Dermis blood vessel endothelial cell (primary cell): Measurements from ENCODE around the gene CALCOCO2. TPM values are rescaled to one million over a fixed set of nuclear protein-coding genes. Genes with fewer than 3 reads are reported as not detected.

ENCODE experiments used
- DNase-seq: peaks from one replicate; pipeline ENCODE4 v3.0.0; 2010
- total RNA-seq: library from RNA; depleted of rRNA; stranded (reverse); fragments of >200 nt; gene quantifications from 2 replicates; pipeline ENCODE4 v1.2.3, GENCODE V29; 2014

CALCOCO2 gene
- total RNA-seq, 1 donor from 2014 or later, result 50.2 TPM

GRCh38 chr17:48873696-48874443, 43.0 kb downstream of the CALCOCO2 start:
- no peak for DNase-seq

GRCh38 chr17:48878920-48879898, 48.4 kb downstream of the CALCOCO2 start:
- DNase-seq, result peak; percentile 86

GRCh38 chr17:48882272-48882671, 51.4 kb downstream of the CALCOCO2 start:
- DNase-seq, result no peak

DNA sequence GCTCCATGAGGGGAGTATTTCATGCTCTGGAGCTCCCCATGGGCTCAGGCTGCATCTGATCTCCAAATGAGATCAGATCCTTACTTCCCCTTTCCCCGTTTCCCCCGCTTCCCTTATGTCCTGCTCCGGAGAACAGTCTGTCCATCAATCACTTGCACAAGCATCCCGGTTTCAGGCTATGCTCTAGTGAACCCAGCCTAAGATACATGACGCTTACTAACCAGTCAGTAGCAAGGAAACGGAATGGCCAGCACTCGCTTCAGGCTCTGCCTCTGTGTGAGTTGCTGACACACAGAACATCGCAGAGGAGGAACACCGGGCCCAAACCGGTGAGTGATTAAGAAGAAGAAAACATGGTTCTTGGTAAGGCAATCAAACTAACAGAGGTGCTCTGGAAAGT, 52.3 kb downstream of the CALCOCO2 start:
- DNase-seq, result no peak

GRCh38 chr17:48890086-48890485, 59.3 kb downstream of the CALCOCO2 start:
- DNase-seq, result no peak

DNA sequence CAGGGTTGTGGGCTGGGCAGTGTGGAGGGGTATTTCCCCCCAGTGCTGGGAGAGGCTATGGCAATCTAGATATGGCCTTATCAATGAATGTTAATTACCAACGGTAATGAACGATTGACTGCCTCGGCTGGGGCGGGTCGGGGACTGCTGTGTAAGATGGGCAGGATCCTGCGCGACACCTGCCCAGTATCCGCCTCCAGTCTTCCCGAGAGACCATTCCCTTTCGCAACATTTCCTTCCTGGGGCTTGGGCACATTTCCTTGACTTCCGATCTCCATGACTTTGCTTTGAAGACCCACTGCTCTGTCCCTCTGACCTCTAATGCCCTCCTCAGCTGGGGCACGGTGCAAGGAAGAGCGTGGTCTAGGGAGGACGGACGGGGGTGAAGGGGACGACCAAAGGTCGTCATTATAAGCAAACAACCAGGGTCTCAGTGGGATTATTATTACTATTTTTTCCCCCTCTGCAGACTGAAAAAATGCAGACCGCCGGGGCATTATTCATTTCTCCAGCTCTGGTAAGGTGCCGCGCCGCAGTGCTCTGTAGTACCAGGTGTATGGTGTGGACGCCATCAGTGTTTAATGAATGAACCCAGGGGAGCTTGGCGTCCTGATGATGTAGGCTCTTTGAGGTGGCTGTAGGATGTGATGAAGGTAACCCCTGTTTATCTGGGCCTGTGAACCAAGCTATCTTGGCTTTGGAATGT, 62.3 kb downstream of the CALCOCO2 start:
- peak; percentile 28 for DNase-seq

GRCh38 chr17:48893646-48894508, 63.0 kb downstream of the CALCOCO2 start:
- DNase-seq, result no peak

GRCh38 chr17:48894886-48895285, 64.1 kb downstream of the CALCOCO2 start:
- DNase-seq, result no peak

- DNase-seq, result no peak
Measured at GRCh38 chr17:48901241-48901640, 70.4 kb downstream of the CALCOCO2 start.

- no peak for DNase-seq
Measured at GRCh38 chr17:48903401-48903800, 72.6 kb downstream of the CALCOCO2 start.

DNA sequence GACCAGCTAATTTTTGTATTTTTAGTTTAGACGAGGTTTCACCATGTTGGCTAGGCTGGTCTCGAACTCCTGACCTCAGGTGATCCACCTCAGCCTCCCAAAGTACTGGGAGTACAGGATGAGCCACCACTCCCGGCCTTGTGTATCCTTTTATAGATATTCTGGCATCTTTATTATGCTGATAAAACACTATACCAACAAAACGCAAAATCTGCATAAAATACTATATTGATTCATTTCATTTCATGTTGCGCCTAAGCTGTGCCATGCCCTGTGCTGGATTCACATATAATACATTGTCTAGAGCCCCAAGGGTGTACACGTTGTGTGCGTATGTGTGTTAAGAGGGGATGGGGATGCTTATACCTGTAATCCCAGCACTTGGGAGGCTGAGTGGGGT, 73.6 kb downstream of the CALCOCO2 start:
- no peak for DNase-seq

GRCh38 chr17:48905987-48906515, 75.2 kb downstream of the CALCOCO2 start:
- DNase-seq, result no peak

GRCh38 chr17:48907713-48908046, 76.8 kb downstream of the CALCOCO2 start:
- peak; percentile 71 for DNase-seq

- DNase-seq, result peak; percentile 96
Measured at GRCh38 chr17:48908047-48908843, 77.4 kb downstream of the CALCOCO2 start, which contains the start of gene UBE2Z. TSS of gene UBE2Z (plus strand) at chr17:48908407. CDS start at chr17:48908504, 97 bp downstream.

- peak; percentile 91 for DNase-seq
Measured at GRCh38 chr17:48908853-48909394, 78.1 kb downstream of the CALCOCO2 start.

GRCh38 chr17:48909783-48910182, 78.9 kb downstream of the CALCOCO2 start:
- peak; percentile 29 for DNase-seq

DNA sequence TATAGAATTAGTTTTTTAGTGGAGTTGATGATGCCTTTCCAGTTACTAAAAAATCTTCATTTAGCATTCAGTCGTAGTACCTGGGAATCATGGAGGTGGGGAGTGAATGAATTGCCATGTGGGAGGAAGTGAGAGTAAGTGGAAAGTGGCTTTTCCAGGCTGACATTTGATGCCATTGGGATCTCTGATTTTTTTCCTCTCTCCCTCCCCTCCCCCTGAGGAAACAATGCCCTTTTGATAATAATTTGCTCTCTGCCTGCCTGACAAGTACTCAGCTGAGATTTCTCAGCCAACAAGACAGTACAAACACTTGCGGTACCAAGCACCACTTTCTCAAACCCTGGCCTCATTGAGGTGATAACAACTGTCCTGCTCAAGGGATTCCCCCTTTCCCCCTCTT, 79.5 kb downstream of the CALCOCO2 start:
- DNase-seq, result peak; percentile 26

GRCh38 chr17:48912476-48912875, 81.6 kb downstream of the CALCOCO2 start:
- no peak for DNase-seq
